ENCODE measurements around the gene RRN3.
A peak's percentile ranks its signal among the peaks of the same experiment; 100 is the strongest.
"Not testable (repeated sequence)": the region's sequence is repeated elsewhere in the genome, so short reads cannot be mapped to it uniquely, and the experiment has no call there.

Gene RRN3

DNA sequence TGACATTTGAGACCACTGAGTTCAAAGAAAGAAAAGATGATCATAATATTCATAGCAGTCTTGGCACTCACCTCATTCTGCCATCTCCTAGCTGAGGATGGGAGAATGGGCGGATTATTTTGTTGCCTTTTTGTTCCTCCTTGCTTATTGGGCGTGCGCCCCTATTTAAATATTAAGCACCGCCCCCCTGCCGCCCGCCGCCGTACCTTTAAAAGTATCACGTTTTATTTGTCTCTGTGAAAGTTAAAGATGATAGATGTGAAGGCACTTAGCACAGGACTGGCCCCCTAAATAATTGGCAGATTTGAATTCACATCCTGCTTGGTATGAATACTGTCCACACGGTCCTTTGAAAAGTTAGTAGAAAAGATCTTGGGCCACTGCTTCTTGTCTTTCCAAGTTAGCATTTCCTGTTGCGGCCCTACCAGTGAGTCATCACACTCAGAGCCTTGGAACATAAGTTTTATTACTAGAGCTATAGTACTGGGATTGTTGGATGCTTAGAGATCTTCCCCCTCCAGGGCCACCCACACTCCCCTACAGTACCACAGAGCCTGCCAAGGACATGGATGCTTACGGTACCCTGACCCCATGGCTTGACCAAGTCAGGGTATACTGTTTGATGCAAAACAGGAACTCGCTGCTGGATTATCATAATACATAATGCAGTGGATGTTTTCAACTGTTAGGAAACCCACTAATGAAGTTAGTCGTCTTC, 68.7 kb downstream of the RRN3 start:
- not testable (repeated sequence) for DNase-seq

DNA sequence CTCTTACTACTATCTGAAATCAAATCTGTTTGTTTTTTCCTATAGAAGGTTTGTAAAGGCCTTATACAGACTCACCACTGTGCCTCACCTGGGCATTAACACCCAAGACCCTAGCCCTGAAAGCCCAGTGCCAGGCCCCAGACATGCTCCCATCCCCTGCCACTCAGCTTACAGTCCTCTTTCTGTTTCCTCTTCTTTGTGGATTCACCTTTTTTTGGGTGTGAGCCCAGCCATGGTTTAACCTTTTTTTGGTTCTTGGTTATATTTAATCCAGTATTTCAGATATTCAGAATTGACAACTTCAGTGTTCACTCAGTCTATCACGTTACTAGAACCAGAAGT, 69.2 kb downstream of the RRN3 start:
- DNase-seq, result not testable (repeated sequence)

DNA sequence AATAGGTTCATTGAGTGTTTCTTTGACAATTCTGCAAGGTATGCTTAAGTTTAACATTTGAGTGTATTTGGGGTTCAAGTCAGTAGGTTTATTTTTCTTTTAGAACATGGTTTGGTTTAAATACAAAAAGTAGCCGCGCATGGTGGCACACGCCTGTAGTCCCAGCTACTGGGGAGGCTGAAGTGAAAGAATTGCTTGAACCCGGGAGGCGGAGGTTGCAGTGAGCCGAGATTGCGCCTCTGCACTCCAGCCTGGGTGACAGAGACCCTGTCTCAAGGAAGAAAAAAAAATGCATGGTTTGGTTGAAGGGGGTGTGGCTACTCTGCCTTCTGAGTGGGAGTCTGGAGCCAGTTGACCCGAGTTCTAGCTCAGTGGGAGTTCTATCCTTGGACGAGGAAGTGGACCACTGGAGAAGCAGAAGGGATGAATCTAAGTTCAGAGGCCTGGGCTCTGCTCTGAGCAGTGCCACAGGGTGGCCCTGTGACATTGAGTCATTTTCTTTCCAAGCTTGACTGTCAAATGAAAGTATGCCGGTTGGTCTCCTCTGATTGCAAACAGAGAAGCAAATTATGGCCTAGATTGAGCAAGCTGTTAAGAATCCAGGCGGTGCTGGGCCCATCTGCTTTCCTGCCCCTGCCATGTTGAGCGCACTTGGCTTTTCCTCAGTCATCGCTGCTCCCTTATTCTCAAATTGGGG, 70.5 kb downstream of the RRN3 start:
- not testable (repeated sequence) for DNase-seq

DNA sequence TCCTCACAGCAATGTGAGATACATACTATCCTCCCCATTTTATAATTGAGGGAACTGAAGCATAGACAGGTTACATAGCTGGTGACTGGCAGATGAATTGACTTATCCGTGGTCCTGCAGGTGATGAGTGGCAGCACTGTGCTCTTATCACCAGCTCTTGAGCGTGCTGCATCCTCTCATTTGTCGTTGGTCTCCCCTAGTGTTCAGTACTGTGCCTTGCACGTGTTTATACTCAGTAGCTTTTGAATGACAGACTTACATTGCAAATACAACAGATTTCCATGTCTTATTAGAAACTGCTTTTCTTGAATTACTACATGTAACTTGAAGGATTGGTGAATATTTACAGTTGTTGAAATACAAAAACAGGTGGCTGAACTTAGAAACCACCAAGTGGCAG, 71.9 kb downstream of the RRN3 start:
- peak; percentile 35 for DNase-seq

DNA sequence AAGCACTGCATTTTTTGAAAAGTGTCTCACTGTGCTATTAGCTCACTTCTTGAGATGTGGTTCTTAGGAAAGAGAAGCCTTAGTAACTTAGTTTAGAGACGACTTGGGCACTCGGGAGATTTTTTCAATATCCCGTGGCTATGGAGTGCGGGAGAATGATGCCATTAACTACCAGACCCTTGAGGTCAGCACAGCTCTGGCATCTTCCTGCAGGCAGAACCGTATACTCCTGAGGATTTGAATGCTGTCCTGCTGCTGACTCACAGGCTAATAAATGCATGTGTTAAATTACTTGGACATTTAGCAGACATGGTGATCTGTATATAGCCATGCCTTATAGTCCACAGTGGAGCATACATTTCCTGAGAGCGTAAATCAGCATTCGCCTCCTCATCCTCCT, 72.6 kb downstream of the RRN3 start:
- DNase-seq, result not testable (repeated sequence)

DNA sequence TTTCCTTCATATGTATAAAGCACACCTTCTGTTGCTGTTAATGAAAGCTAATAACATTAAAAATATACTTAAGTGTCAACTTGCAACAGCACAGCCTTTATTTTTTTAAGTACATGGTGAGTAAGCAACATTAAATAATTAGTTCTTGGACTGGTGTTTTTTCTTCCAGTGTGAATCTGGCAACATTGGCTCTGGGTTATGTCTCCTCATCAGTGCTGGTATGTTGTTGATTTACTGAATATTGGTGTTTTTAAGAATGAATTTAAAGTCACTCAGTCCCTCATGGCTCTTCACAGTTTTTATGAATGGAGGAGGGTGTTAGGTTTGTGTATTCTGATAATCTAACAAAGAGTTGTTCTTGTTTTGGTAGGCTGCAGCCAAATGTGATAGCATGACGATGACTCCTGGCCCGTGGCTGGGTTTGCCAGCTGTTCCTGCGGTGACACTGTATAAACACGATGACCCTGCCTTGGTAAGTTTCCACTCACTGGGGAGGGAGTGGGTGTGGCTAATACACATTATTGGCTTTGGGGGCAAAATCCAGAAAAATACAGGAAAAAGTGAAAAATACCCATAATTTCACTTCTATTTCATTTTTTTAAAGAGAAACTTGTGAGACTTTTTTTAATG, 77.0 kb downstream of the RRN3 start:
- DNase-seq, result not testable (repeated sequence)

DNA sequence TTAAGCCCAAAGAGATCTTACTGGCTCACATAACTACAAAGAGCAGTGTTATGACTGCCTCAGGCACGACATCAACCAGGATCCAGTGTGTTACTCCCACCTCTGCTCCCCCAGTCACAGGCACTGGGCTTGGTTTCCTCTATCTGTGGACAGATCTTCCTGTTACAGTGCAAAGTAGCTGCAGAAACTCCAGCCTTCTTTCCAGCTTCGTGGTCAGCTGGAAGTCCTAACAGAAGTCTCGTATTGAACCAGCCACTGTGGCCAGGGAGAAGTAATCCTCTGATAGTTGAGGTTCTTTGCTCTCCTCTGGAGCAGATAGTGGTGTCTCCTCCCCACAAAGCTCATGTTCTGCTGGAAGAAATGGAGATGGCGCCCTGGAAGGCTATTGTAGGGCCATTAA, 77.7 kb downstream of the RRN3 start:
- not testable (repeated sequence) for DNase-seq

DNA sequence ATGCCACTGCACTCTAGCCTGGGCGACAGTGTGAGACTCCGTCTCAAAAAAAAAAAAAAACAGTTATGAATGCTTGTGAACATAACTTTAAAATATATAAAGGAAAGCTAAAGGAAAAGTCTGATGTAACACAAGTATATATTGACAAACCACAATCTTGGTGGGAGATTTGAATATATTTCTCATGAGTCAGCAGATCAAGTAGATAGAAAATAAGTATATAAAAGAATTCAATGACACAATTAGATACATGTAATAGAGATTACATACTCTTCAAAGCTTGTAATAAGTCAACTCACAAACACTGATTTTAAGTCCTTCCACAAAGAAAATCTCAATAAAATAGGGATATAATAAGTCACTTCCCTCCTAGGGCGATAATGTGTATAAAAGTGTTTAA, 78.4 kb downstream of the RRN3 start:
- DNase-seq, result not testable (repeated sequence)

DNA sequence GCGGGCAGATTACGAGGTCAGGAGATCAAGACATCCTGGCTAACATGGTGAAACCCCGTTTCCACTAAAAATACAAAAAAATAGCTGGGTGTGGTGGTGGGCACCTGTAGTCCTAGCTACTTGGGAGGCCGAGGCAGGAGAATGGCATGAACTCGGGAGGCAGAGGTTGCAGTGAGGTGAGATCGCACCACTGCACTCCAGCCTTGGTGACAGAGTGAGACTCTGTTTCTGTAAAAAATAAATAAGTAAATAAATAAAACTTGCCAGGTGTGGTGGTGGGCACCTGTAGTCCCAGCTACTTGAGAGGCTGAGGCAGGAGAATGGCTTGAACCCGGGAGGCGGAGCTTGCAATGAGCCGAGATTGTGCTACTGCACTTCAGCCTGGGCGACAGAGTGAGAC, 81.1 kb downstream of the RRN3 start:
- not testable (repeated sequence) for DNase-seq
